Psoas muscle (tissue), 8 donors: ENCODE results near the gene OR1E2. TPM values are rescaled to one million over a fixed set of nuclear protein-coding genes. Genes with fewer than 3 reads are reported as not detected.
"Not testable (repeated sequence)": the region's sequence is repeated elsewhere in the genome, so short reads cannot be mapped to it uniquely, and the experiment has no call there.

Experiments
- ATAC-seq, 4 donors: fragments of 200-7000 bp; cut with Tn5 transposase; one replicate each; pipeline ENCODE4 v1.9.1; 2020; ENCODE audit warnings: moderate library complexity in 3 of 4, mild to moderate bottlenecking in 2 of 4
- DNase-seq, 2 donors: peaks; one replicate each; pipeline ENCODE4 v3.0.0-alpha.2; 2020
- H3K27ac ChIP-seq: fragments of 200-600 bp; one replicate; pipeline ENCODE4 v1.8.0; 2022
- H3K27me3 ChIP-seq, 3 donors: fragments of 200-600 bp in 1 of 3; one replicate each; pipeline versions ENCODE4 v1.6.1 to v1.8.0; 2013 to 2022; ENCODE audit warnings: low read length in 2 of 3, mild to moderate bottlenecking in 2 of 3, moderate library complexity in 1 of 3; ENCODE audit not compliant: insufficient read depth in 3 of 3
- H3K36me3 ChIP-seq, 2 donors: fragments of 200-600 bp in 1 of 2; one replicate each; pipeline versions ENCODE4 v1.6.1 to v1.8.0; 2013 to 2022; ENCODE audit warnings: low read depth in 1 of 2, mild to moderate bottlenecking in 1 of 2, moderate library complexity in 1 of 2; ENCODE audit not compliant: insufficient read depth in 1 of 2
- H3K4me1 ChIP-seq: fragments of 200-600 bp; one replicate; pipeline ENCODE4 v1.8.0; 2022
- H3K4me3 ChIP-seq: fragments of 200-600 bp; one replicate; pipeline ENCODE4 v1.8.0; 2022; ENCODE audit warnings: mild to moderate bottlenecking
- H3K9me3 ChIP-seq: fragments of 200-600 bp; one replicate; pipeline ENCODE4 v1.8.0; 2022
- CTCF ChIP-seq: fragments of 200-600 bp; IDR thresholded peaks from one replicate; pipeline ENCODE4 v1.8.0; 2022; ENCODE audit warnings: antibody characterized with exemption
- WGBS, 3 donors: extraction: QIAGEN DNeasy Blood & Tissue Kit; methylation state at CpG; one replicate each; pipeline versions ENCODE4 v1.1.6 to v1.1.7; 2013; 5-methylcytosine and 5-hydroxymethylcytosine counted together
- intact Hi-C, 2 donors: fragments of 100-400 bp; cut with DNase I; formaldehyde crosslinking; loops; one replicate each; pipeline versions ENCODE4 v1.11.0 to v1.14.2; 2022
- polyA plus RNA-seq, 3 donors: library from polyadenylated mRNA; stranded (reverse); fragments of 200-250 nt; gene quantifications; one replicate each; pipeline ENCODE4 v1.2.3, GENCODE V29; 2013
- total RNA-seq, 4 donors: library from RNA; stranded (reverse); fragmentation: NEBNext Ultra II Directional in 2 of 4; extraction: Animal tissue kit (Norgen Biotek cat#: 25700) in 2 of 4; gene quantifications; one replicate each; pipeline versions ENCODE4 v1.2.1 to v1.2.4, GENCODE V29; 2021 to 2023
- donor health status: healthy with polysubstance abuse.
- donor health status: DM: no; HTN: no; CAD: no; lungs with moderate emphysema.
- donor health status: Bipolar disorder and iron deficiency.
- donor health status: healthy.
- donor health status: DM: yes; HTN: yes; CAD: no.
- donor health status: DM: no; HTN: no; CAD: no.
- donor health status: DM: no; HTN: no; CAD: no.
- donor health status: DM: yes; HTN: yes; CAD: no.

OR1E2 gene
- total and polyA plus RNA-seq, 7 donors: not detected

GRCh38 chr17:3400055-3400454 is 33.6 kb downstream of the OR1E2 start:
- no peak for ATAC-seq
- Histone ChIP-seq H3K4me1 (no peaks in the 10 kb centered on the region), H3K4me3 (no peak overlapping the region), H3K27me3 (no peaks in the 10 kb centered on the region), H3K9me3 (peaks cover 1% of the 10 kb centered on the region), H3K27ac (no peak overlapping the region), H3K36me3 (no peaks in the 10 kb centered on the region)
- WGBS, 3 donors: 47 to 48% (median 48%) methylated on average over 6 of the region's 6 CpGs
- intact Hi-C loops: no loop called here
- no peak for TF ChIP-seq CTCF
- no peak for DNase-seq

- TF ChIP-seq CTCF: no peak
- no peak for ATAC-seq
- intact Hi-C loops: no loop called here
Observed at GRCh38 chr17:3398310-3398709, 35.3 kb downstream of the OR1E2 start, which contains the start of gene OR1E1. OR1E1 (minus strand) TSS chr17:3398410; CDS start chr17:3398410, 0 bp downstream.

GRCh38 chr17:3397801-3398200 is 35.8 kb downstream of the OR1E2 start:
- H3K4me3 ChIP-seq, intact Hi-C loops, H3K9me3 ChIP-seq, H3K4me1 ChIP-seq, H3K27me3 ChIP-seq, H3K36me3 ChIP-seq, ATAC-seq, H3K27ac ChIP-seq, DNase-seq: not testable (repeated sequence)
- WGBS, 3 donors: 41 to 48% (median 47%) methylated on average over 7 of the region's 7 CpGs

More at GRCh38 chr17:3398310-3398709, 35.3 kb downstream of the OR1E2 start, which contains the start of gene OR1E1:
- H3K9me3 ChIP-seq: no peaks in the 10 kb centered on the region
- DNase-seq: no peak
- WGBS, 3 donors: 74 to 86% (median 83%) methylated on average over 1 of the region's 1 CpG
- no peaks in the 10 kb centered on the region for H3K36me3 ChIP-seq
- H3K27ac ChIP-seq: no peak within 1 kb of the TSS
- no peaks in the 10 kb centered on the region for H3K4me1 ChIP-seq
- no peak within 1 kb of the TSS for H3K4me3 ChIP-seq
- no peaks in the 10 kb centered on the region for H3K27me3 ChIP-seq

GRCh38 chr17:3389791-3390190 is 43.9 kb downstream of the OR1E2 start:
- WGBS, 3 donors: 62 to 69% (median 64%) methylated on average over 4 of the region's 4 CpGs
- H3K4me1 ChIP-seq: no peaks in the 10 kb centered on the region
- no peak overlapping the region for H3K4me3 ChIP-seq
- DNase-seq (no peak), ATAC-seq (no peak)
- intact Hi-C loops: no loop called here
- no peak overlapping the region for H3K27ac ChIP-seq
- TF ChIP-seq CTCF: no peak
- H3K36me3 ChIP-seq: no peaks in the 10 kb centered on the region
- H3K9me3 ChIP-seq: peaks cover 5% of the 10 kb centered on the region
- peaks cover 0 to 22% (median 5%) of the 10 kb centered on the region in 3 donors for H3K27me3 ChIP-seq

- WGBS, 3 donors: 20 to 25% (median 24%) methylated on average over 90 to 92 of the region's 92 CpGs
- H3K4me1 ChIP-seq: no peaks in the 10 kb centered on the region
- peaks cover 0 to 22% (median 5%) of the 10 kb centered on the region in 3 donors for H3K27me3 ChIP-seq
- intact Hi-C loops: no loop called here
- H3K27ac ChIP-seq: no peak within 1 kb of the TSS
- no peaks in the 10 kb centered on the region for H3K36me3 ChIP-seq
- DNase-seq (no peak), ATAC-seq (no peak)
- no peak for TF ChIP-seq CTCF
- H3K4me3 ChIP-seq: no peak within 1 kb of the TSS
- H3K9me3 ChIP-seq: no peaks in the 10 kb centered on the region
Observed at GRCh38 chr17:3385869-3386816, 47.5 kb downstream of the OR1E2 start, which contains the start of gene OR3A2. OR3A2 (minus strand) TSS chr17:3386308.
